Heart left ventricle (tissue), 16 donors: ENCODE results near the gene BBX. TPM values are rescaled to one million over a fixed set of nuclear protein-coding genes. Genes with fewer than 3 reads are reported as not detected.

Experiments used
- ATAC-seq, 4 donors: fragments of 200-7000 bp; cut with Tn5 transposase; one replicate each; pipeline ENCODE4 v1.9.1; 2020 to 2022; ENCODE audit warnings: moderate library complexity in 4 of 4, mild to moderate bottlenecking in 3 of 4, moderate number of reproducible peaks in 1 of 4
- DNase-seq, 5 donors: peaks; one replicate each; pipeline ENCODE4 v3.0.0-alpha.2; 2020
- H3K27ac ChIP-seq, 12 donors: fragments of 200-600 bp; sonication (generic) in 4 of 12; one replicate each; pipeline versions ENCODE4 v1.5.0 to v1.8.0; 2016 to 2022; ENCODE audit warnings: mild to moderate bottlenecking in 2 of 12
- H3K27me3 ChIP-seq, 9 donors: fragments of 200-600 bp; sonication (generic) in 2 of 9; one replicate each; pipeline versions ENCODE4 v1.5.1 to v1.8.0; 2016 to 2022; ENCODE audit warnings: mild to moderate bottlenecking in 3 of 9
- H3K36me3 ChIP-seq, 9 donors: fragments of 200-600 bp; sonication (generic) in 2 of 9; one replicate each; pipeline versions ENCODE4 v1.5.0 to v1.8.0; 2018 to 2022; ENCODE audit warnings: mild to moderate bottlenecking in 2 of 9
- H3K4me1 ChIP-seq, 12 donors: fragments of 200-600 bp; sonication (generic) in 4 of 12; one replicate each; pipeline versions ENCODE4 v1.5.0 to v1.8.0; 2016 to 2022; ENCODE audit warnings: mild to moderate bottlenecking in 3 of 12
- H3K4me3 ChIP-seq, 12 donors: fragments of 200-600 bp; sonication (generic) in 4 of 12; one replicate each; pipeline versions ENCODE4 v1.5.0 to v1.8.0; 2017 to 2022; ENCODE audit warnings: mild to moderate bottlenecking in 9 of 12, moderate library complexity in 4 of 12
- H3K9me3 ChIP-seq, 12 donors: fragments of 200-600 bp; sonication (generic) in 4 of 12; one replicate each; pipeline versions ENCODE4 v1.5.0 to v1.8.0; 2016 to 2022; ENCODE audit warnings: mild to moderate bottlenecking in 1 of 12
- CTCF ChIP-seq, 12 donors: fragments of 200-600 bp; sonication (generic) in 4 of 12; IDR thresholded peaks; one replicate each; pipeline versions ENCODE4 v1.5.0 to v1.8.0; 2018 to 2022; ENCODE audit warnings: antibody characterized with exemption in 12 of 12, mild to moderate bottlenecking in 5 of 12
- POLR2A ChIP-seq, 2 donors: fragments of 450-650 bp; IDR thresholded peaks; one replicate each; pipeline ENCODE4 v1.6.1; 2017; ENCODE audit warnings: antibody characterized with exemption in 2 of 2, mild to moderate bottlenecking in 2 of 2, moderate library complexity in 2 of 2
- WGBS, 4 donors: extraction: QIAGEN DNeasy Blood & Tissue Kit in 2 of 4; methylation state at CpG; one replicate each; pipeline versions ENCODE4 v1.1.5 to v1.1.7; 2013 to 2018; 5-methylcytosine and 5-hydroxymethylcytosine counted together
- intact Hi-C, 10 donors: fragments of 100-400 bp; cut with DNase I; formaldehyde crosslinking; loops; one replicate each; pipeline versions ENCODE4 v1.11.1 to v1.14.2; 2022
- polyA plus RNA-seq, 2 donors: library from polyadenylated mRNA; stranded (reverse); fragments of 200-250 nt; gene quantifications; one replicate each; pipeline ENCODE4 v1.2.3, GENCODE V29; 2013
- total RNA-seq, 9 donors: library from RNA; depleted of rRNA in 2 of 9; stranded (reverse); fragments of >200 nt in 2 of 9; fragmentation: NEBNext Ultra II Directional in 3 of 9; extraction: Animal tissue kit (Norgen Biotek cat#: 25700) in 3 of 9; gene quantifications; one replicate each; pipeline versions ENCODE4 v1.1.0 to v1.2.4, GENCODE V29; 2016 to 2023
- donor health status: ischemic (EF 13 %, LVEDD 7.1; RV severe dilation, severe dysfunction).
- donor health status: healthy with polysubstance abuse.
- donor health status: DM: no; HTN: yes; CAD: no.
- donor health status: DM: no; HTN: no; CAD: no.
- donor health status: ischemic (EF 25% LVEDD 6.9; RV normal size, moderate dysfunction).
- donor health status: ischemic (EF 25% LVEDD 5.7; RV mildly dilated, moderate dysfunction).
- donor health status: healthy.
- donor health status: DM: yes; HTN: yes; CAD: no.
- donor health status: ischemic (EF 35%, LVEDD 5.7; RV mildly dilated, moderate dysfunction).
- donor health status: nonischemic (EF 11% LVEDD 7.7; RV severe dilation, severe dysfunction).
- donor health status: DM: yes; HTN: yes; CAD: no.
- donor health status: PGD.
- donor health status: ischemic (EF 29% LVEDD 5.4; RV normal size, mild dysfunction).
- donor health status: nonischemic (EF 23%, LVEDD 6.1; RV moderate dilation, normal function).

Gene BBX
- total and polyA plus RNA-seq, 11 donors, result 9.1 to 60.5 (median 46.8) TPM

GRCh38 chr3:107524326-107524840 lies 1.6 kb downstream of the BBX start:
- no peak for ATAC-seq
- Histone ChIP-seq H3K27ac (peak overlapping the region; percentile 38 to 96 (median 92)), H3K4me3 (peak overlapping the region; percentile 75 to 97 (median 88)), H3K9me3 (no peaks in the 10 kb centered on the region), H3K36me3 (peaks cover 0 to 4% (median 0%) of the 10 kb centered on the region in 9 donors), H3K27me3 (no peaks in the 10 kb centered on the region), H3K4me1 (peaks cover 0 to 21% (median 10%) of the 10 kb centered on the region in 12 donors)
- intact Hi-C loops, result loop anchor here (2.0 to 10.0 kb wide), 9 partner anchors 92 to 290 kb away; no protein-coding TSS in a partner anchor
- no peak for DNase-seq
- TF ChIP-seq POLR2A (IDR thresholded peaks at IDR 0.05), result no peak
- TF ChIP-seq CTCF (IDR thresholded peaks at IDR 0.05), result no peak
- 0 to 1% (median 0%) methylated on average over 17 to 18 of the region's 18 CpGs for WGBS, 4 donors

- H3K4me1 ChIP-seq, result peaks cover 0 to 21% (median 10%) of the 10 kb centered on the region in 12 donors
- H3K36me3 ChIP-seq, result peaks cover 0 to 4% (median 0%) of the 10 kb centered on the region in 9 donors
- 0% methylated on average over 43 to 70 of the region's 70 CpGs for WGBS, 4 donors
- H3K4me3 ChIP-seq, result peak overlapping the region; percentile 75 to 97 (median 88)
- DNase-seq, result peak; percentile 53 to 80 (median 61)
- TF ChIP-seq CTCF (IDR thresholded peaks at IDR 0.05) (no peak), POLR2A (IDR thresholded peaks at IDR 0.05) (no peak)
- no peaks in the 10 kb centered on the region for H3K9me3 ChIP-seq
- intact Hi-C loops, result loop anchor here (2.0 to 10.0 kb wide), 9 partner anchors 93 to 290 kb away; no protein-coding TSS in a partner anchor
- no peaks in the 10 kb centered on the region for H3K27me3 ChIP-seq
- ATAC-seq, result peak in 2 of 4 donors; percentile 8 to 11
- H3K27ac ChIP-seq, result peak overlapping the region; percentile 38 to 96 (median 92)
Measured at GRCh38 chr3:107524841-107525643, 2.3 kb downstream of the BBX start.

- Histone ChIP-seq H3K36me3 (peaks cover 0 to 4% (median 0%) of the 10 kb centered on the region in 9 donors), H3K4me1 (peaks cover 0 to 21% (median 10%) of the 10 kb centered on the region in 12 donors), H3K9me3 (no peaks in the 10 kb centered on the region), H3K27ac (peak overlapping the region in 7 of 12 donors; percentile 91 to 96 (median 95)), H3K4me3 (peak overlapping the region; percentile 75 to 97 (median 88)), H3K27me3 (no peaks in the 10 kb centered on the region)
- ATAC-seq, result no peak
- intact Hi-C loops, result loop anchor here in 7 of 10 donors (2.0 to 10.0 kb wide), 5 partner anchors 95 to 291 kb away; no protein-coding TSS in a partner anchor
- no peak for TF ChIP-seq POLR2A (IDR thresholded peaks at IDR 0.05)
- no peak for TF ChIP-seq CTCF (IDR thresholded peaks at IDR 0.05)
- DNase-seq, result peak in 4 of 5 donors; percentile 13 to 49 (median 26)
- 3 to 4% (median 4%) methylated on average over 27 to 28 of the region's 28 CpGs for whole genome bisulfite sequencing, 4 donors
Measured at GRCh38 chr3:107525644-107526305, 3.0 kb downstream of the BBX start.
